Mesothelial cell of epicardium (in vitro differentiated cells): Measurements from ENCODE around the gene TTLL3. TPM values are rescaled to one million over a fixed set of nuclear protein-coding genes. Genes with fewer than 3 reads are reported as not detected.

Source experiments
- DNase-seq, 2 experiments: peaks; one replicate each; pipeline ENCODE4 v3.0.0; 2021; ENCODE audit warnings: low spot score in 2 of 2; ENCODE audit not compliant: unreplicated experiment in 2 of 2
- H3K27ac Mint-ChIP-seq: 2 replicates; pipeline ENCODE4 v1.8.0; 2021; ENCODE audit warnings: mixed read lengths
- H3K27me3 Mint-ChIP-seq: 2 replicates; pipeline ENCODE4 v1.8.0; 2021; ENCODE audit warnings: low read depth, mixed read lengths
- H3K36me3 Mint-ChIP-seq: 2 replicates; pipeline ENCODE4 v1.8.0; 2021; ENCODE audit warnings: mixed read lengths
- H3K4me1 Mint-ChIP-seq: 2 replicates; pipeline ENCODE4 v1.8.0; 2021; ENCODE audit warnings: mixed read lengths
- H3K4me3 Mint-ChIP-seq: 2 replicates; pipeline ENCODE4 v1.8.0; 2021; ENCODE audit warnings: mild to moderate bottlenecking, moderate library complexity, mixed read lengths
- H3K9me3 Mint-ChIP-seq: 2 replicates; pipeline ENCODE4 v1.8.0; 2021; ENCODE audit warnings: mixed read lengths
- total RNA-seq: library from RNA; stranded (reverse); gene quantifications from 3 replicates; pipeline ENCODE4 v1.2.1, GENCODE V29; 2021
- TF ChIP-seq, protein P1 (sequence below): fragments of 200-600 bp; sonication (generic); IDR thresholded peaks from one replicate; pipeline ENCODE4 v1.5.0; 2021; ENCODE audit warnings: antibody characterized with exemption; ENCODE audit not compliant: unreplicated experiment

The TTLL3 gene
- total RNA-seq, 1 donor from 2014 or later, result 119 TPM

DNA sequence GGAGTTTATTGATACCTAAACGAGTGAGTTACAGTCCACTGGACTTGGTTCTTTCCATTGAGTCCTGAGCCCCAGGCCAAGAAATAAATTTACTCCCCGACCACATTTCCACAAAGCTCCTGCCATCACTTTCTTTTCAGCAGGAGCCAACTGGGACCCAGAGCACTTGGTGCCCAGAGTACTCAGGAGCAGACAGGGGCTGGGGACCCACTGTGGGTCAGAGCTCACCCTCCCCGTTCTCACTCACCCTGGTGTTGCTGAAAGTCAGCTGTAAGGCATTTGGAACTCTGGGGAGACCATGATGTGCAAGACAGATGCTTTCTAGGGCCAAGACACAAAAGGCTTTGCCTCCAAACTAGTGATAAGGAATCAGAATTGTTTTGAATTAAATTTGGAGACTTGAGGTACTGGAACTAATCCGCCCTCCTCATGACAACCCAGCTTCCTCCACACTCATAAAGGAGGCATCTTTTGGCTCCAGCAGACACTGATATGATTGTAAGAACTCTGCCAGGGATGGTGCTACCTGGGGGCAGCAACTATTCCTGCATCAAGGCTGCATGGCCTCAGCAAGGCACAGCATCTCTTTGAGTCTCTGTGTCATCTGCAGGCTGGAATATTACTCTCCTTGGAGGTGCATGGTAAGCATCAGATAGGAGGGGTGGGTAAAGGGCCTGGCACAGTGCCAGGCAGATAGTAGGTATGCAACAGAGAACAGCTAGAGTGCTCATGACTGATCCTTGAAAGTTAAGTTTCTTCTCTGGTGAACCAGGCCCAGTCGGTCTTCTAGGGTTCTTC, 33.0 kb upstream of the TTLL3 start:
- H3K4me1 Mint-ChIP-seq, result no peaks in the 10 kb centered on the region
- no peak overlapping the region for H3K27ac Mint-ChIP-seq
- peaks cover 5% of the 10 kb centered on the region for H3K36me3 Mint-ChIP-seq
- TF ChIP-seq, protein P1, sequence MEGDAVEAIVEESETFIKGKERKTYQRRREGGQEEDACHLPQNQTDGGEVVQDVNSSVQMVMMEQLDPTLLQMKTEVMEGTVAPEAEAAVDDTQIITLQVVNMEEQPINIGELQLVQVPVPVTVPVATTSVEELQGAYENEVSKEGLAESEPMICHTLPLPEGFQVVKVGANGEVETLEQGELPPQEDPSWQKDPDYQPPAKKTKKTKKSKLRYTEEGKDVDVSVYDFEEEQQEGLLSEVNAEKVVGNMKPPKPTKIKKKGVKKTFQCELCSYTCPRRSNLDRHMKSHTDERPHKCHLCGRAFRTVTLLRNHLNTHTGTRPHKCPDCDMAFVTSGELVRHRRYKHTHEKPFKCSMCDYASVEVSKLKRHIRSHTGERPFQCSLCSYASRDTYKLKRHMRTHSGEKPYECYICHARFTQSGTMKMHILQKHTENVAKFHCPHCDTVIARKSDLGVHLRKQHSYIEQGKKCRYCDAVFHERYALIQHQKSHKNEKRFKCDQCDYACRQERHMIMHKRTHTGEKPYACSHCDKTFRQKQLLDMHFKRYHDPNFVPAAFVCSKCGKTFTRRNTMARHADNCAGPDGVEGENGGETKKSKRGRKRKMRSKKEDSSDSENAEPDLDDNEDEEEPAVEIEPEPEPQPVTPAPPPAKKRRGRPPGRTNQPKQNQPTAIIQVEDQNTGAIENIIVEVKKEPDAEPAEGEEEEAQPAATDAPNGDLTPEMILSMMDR, result no peak
- no peaks in the 10 kb centered on the region for H3K9me3 Mint-ChIP-seq
- no peak for DNase-seq
- H3K27me3 Mint-ChIP-seq, result no peaks in the 10 kb centered on the region
- H3K4me3 Mint-ChIP-seq, result no peak overlapping the region

DNA sequence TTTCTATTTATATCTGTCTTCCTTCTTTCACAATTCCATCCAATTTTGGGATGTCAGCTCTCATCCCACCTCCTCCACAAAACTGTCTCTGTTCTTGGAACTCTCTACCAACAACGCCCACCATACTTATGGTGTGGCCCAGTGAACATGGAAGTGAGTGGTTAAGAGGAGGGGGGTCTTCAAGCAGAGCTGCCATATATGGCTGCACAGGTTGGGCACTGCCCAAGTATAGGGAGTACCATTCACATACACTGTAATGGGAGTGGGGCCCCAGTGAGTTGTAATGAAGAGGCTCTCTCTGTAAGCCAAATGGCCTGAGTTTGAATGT, 32.4 kb upstream of the TTLL3 start:
- H3K4me3 Mint-ChIP-seq, result no peak overlapping the region

DNA sequence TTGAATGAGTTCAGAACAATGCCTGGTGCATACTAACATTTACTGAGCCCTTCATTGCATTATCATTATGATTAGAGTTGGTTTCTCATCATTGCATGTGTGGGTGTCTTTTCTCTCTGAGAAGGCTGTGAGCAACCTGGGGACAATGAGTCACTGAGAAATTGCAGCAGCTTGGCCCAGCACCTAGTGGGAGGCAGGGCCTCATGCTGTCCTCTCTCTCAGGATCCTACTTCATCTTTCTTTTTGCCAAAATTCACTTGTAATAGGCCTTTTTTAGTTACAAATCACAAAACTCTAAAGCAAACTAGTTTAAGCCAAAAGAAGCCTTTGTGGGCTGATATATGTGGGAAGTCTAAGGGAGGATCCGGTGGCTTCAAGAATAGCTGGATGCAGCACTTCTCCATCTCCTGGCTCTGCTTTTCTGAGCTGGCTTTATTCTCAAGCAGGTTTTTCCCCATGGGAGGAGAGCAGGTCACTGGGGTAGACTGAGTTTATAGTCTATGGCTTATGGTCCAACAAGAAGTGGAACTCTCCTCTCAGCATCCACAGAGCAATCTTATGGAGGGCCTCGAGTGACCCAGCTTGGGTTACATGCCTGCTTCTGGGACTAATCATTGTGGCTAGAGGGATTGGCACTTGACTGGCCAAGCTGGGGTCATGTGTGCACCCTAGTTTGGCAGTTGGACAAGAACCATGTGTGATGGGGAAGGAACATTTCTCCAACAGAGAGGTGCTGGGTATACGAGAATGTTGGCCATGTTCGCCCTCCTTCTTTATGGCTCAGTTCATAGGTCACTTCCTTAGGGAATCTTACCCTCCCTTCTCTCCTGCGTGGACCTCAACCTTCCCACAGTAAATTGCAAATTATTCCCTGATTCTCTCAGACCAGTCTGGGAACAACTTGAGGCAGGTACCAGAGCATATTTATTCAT, 31.7 kb upstream of the TTLL3 start:
- Mint-ChIP-seq H3K4me3 (no peak overlapping the region), H3K36me3 (peaks cover 14% of the 10 kb centered on the region), H3K9me3 (no peaks in the 10 kb centered on the region), H3K4me1 (no peaks in the 10 kb centered on the region), H3K27me3 (no peaks in the 10 kb centered on the region), H3K27ac (no peak overlapping the region)
- TF ChIP-seq, protein P1, result no peak
- DNase-seq, result no peak

More for the DNA sequence above, 32.4 kb upstream of the TTLL3 start:
- TF ChIP-seq, protein P1, result no peak
- H3K4me1 Mint-ChIP-seq, result no peaks in the 10 kb centered on the region
- no peak for DNase-seq
- no peaks in the 10 kb centered on the region for H3K27me3 Mint-ChIP-seq
- no peak overlapping the region for H3K27ac Mint-ChIP-seq
- no peaks in the 10 kb centered on the region for H3K9me3 Mint-ChIP-seq
- peaks cover 10% of the 10 kb centered on the region for H3K36me3 Mint-ChIP-seq

DNA sequence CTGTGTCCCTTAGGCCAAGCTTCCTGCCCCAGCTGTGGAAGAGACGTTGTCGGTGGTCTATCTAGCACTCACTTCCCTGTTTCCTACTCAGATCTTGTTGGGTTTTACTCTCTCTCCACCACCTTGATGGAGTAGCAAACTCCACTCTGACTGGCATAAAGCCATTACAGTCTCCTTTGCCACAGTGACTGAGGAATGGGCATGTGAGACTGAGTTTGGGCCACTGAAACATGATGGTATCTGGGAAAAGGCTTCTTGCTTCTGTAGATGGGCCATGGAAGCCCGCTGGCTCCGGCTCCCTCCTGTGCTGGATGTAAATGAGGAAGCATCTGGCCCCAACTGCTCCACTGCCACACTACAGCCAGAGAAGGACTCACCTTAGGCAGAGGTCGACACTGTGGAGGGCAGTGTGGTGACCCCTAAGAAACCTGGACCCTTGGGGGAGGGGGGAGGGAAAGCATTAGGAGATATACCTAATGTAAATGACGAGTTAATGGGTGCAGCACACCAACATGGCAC, 30.9 kb upstream of the TTLL3 start:
- no peak for DNase-seq
- H3K4me1 Mint-ChIP-seq, result no peaks in the 10 kb centered on the region
- no peak overlapping the region for H3K27ac Mint-ChIP-seq
- peaks cover 15% of the 10 kb centered on the region for H3K36me3 Mint-ChIP-seq
- H3K27me3 Mint-ChIP-seq, result no peaks in the 10 kb centered on the region
- no peak overlapping the region for H3K4me3 Mint-ChIP-seq
- TF ChIP-seq, protein P1, result no peak
- H3K9me3 Mint-ChIP-seq, result no peaks in the 10 kb centered on the region

DNA sequence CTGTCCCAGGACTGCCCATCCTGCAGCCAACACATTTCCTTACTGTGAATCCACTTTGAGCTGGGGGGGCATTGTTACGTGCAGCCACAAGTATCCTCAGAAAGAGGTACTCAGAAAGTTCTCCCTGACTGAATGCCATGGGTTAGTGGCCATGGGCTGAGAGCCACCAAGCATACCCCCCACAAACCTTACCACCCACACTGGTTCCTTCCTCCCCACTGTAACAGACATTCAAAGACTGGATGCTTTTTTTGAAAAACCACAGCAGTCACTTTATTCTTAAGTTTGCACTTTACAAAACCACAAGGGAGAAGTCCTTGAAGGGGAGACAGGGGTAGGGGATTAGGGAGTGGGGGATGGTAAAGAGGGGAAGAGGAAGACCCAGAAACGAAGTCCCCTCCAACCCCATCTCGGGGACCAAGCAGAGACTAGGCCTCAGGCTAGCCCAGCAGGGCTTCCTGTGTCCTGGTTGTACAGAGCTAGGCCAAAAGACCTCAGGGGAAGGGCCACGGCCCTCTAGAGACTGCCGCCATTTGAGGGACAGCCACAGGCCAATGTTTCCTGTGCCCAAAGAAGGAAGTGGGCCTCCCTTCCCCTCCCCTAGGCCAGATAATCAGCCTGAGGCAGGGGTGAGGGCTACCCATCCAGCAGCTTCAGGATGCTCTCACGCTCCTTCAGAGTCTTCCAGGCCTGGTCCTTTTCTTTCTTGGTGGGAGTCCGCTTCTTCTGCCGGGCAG, 30.2 kb upstream of the TTLL3 start:
- Mint-ChIP-seq H3K27ac (no peak overlapping the region), H3K36me3 (peaks cover 17% of the 10 kb centered on the region), H3K4me1 (no peaks in the 10 kb centered on the region), H3K27me3 (no peaks in the 10 kb centered on the region), H3K9me3 (no peaks in the 10 kb centered on the region), H3K4me3 (no peak overlapping the region)
- no peak for DNase-seq
- TF ChIP-seq, protein P1, result no peak
